Stimulated activated memory B cell treated with anti-CD40 and anti-IgM and Interleukin-4, amounts not matched to agents 10 μg/mL and 1 μg/mL and 100 μg/mL, for 72 hours (primary cell): ENCODE results near the gene ELL.
"Not testable (repeated sequence)": the region's sequence is repeated elsewhere in the genome, so short reads cannot be mapped to it uniquely, and the experiment has no call there.

ENCODE experiments used
- ATAC-seq: fragments of 150-1000 bp; cut with Tn5 transposase; 2 replicates; pipeline ENCODE4 v1.10.0; 2021
- H3K27ac Mint-ChIP-seq: one replicate; pipeline ENCODE4 v1.8.0; 2022; ENCODE audit warnings: mild to moderate bottlenecking, mixed read lengths
- H3K27me3 Mint-ChIP-seq: one replicate; pipeline ENCODE4 v1.8.0; 2022; ENCODE audit warnings: mixed read lengths
- H3K36me3 Mint-ChIP-seq: one replicate; pipeline ENCODE4 v1.8.0; 2022; ENCODE audit warnings: mixed read lengths
- H3K4me1 Mint-ChIP-seq: one replicate; pipeline ENCODE4 v1.8.0; 2022; ENCODE audit warnings: mixed read lengths
- H3K4me3 Mint-ChIP-seq: one replicate; pipeline ENCODE4 v1.8.0; 2022; ENCODE audit warnings: mild to moderate bottlenecking, moderate library complexity, mixed read lengths
- H3K9me3 Mint-ChIP-seq: one replicate; pipeline ENCODE4 v1.8.0; 2022; ENCODE audit warnings: mixed read lengths

Gene ELL

DNA sequence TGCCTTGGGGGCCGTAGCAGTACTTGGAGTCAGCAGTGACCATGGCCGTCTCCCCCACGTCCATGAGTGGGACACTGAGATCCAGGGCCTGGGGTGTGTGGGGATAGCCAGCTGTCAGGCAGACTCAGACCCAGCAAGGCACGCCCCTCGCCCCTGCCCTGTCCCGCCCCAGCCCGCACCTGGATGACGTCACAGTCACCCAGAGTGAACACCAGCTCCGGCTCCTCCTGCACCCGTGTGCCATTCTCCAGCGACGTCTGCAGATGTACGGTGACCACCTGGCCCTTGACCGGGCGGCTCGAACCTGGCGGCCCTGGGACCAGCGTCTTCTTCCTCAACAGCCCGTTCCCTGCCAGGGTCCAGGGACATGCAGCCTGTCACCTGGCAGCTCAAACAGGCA, 17.5 kb upstream of the ELL start:
- Mint-ChIP-seq H3K36me3 (peaks cover 40% of the 10 kb centered on the region), H3K27ac (no peak overlapping the region), H3K27me3 (no peaks in the 10 kb centered on the region), H3K9me3 (peaks cover 3% of the 10 kb centered on the region), H3K4me3 (no peak overlapping the region), H3K4me1 (peaks cover 22% of the 10 kb centered on the region)
- ATAC-seq: no peak

DNA sequence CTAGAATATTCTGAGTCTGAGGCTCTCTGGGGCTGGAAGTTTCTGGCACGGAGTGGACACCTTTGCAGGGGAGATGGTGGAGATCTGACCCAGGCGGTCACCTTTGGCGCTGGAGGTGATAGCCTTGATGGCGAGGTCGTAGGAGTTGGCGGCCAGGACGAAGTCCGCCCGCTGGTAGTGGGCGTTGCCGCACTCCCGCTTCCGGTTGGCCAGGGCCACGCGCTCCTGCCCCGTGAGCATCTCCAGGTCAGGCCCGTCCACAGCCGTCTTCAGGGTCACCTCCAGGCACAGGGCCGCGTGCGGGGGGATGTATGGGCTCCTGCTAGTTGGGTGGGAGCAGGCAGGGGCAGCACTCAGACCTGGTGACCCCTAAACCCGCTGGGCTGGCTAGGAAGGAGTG, 16.2 kb upstream of the ELL start:
- H3K36me3 Mint-ChIP-seq: peaks cover 44% of the 10 kb centered on the region
- no peak overlapping the region for H3K4me3 Mint-ChIP-seq
- no peak overlapping the region for H3K27ac Mint-ChIP-seq
- ATAC-seq: no peak
- H3K9me3 Mint-ChIP-seq: peaks cover 3% of the 10 kb centered on the region
- no peaks in the 10 kb centered on the region for H3K27me3 Mint-ChIP-seq
- peaks cover 14% of the 10 kb centered on the region for H3K4me1 Mint-ChIP-seq

- Mint-ChIP-seq H3K27me3 (no peaks in the 10 kb centered on the region), H3K27ac (no peak overlapping the region), H3K4me3 (no peak overlapping the region), H3K4me1 (peaks cover 10% of the 10 kb centered on the region), H3K36me3 (peaks cover 50% of the 10 kb centered on the region), H3K9me3 (peaks cover 3% of the 10 kb centered on the region)
- no peak for ATAC-seq
Measured at GRCh38 chr19:18537431-18537830, 15.6 kb upstream of the ELL start.

DNA sequence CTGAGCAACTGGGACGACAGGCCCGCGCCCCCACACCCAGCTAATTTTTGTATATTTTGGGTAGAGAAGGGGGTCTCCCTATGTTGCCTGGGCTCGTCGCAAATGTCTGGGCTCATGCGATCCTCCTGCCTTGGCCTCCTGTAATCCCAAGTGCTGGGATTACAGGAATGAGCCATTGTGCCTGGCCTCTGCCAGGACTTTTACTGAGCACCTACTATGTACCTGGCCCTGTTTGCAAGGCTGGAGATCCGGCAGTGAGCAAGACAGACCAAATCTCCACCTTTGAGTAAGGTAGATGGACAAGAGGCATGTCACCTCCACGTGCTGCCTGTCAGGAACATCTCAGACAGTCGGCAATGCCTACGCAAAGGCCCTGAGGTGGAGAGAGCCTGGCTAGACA, 14.6 kb upstream of the ELL start:
- no peak overlapping the region for H3K4me3 Mint-ChIP-seq
- H3K9me3 Mint-ChIP-seq: peaks cover 3% of the 10 kb centered on the region
- peaks cover 55% of the 10 kb centered on the region for H3K36me3 Mint-ChIP-seq
- peaks cover under 1% of the 10 kb centered on the region for H3K4me1 Mint-ChIP-seq
- H3K27me3 Mint-ChIP-seq: no peaks in the 10 kb centered on the region
- no peak for ATAC-seq
- H3K27ac Mint-ChIP-seq: no peak overlapping the region

DNA sequence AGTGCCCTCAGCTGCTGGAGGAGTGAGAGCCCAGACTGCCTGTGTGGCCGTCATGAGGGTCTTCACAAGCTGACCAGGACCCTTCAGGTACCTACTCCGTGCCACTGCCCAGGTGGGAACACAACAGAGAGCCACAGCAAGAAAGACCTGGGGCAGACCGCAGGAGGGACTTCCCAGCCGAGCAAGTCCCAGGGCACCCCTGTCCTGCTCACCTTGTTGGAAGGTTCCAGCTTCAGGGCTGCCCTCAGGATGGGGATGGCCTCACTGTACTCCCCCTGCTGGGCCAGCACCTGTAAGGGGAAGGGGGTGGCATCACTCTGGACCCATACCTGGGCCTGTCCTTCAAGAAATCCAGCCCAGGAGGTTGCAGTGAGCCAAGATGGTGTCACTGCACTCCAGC, 11.2 kb upstream of the ELL start:
- peaks cover 3% of the 10 kb centered on the region for H3K9me3 Mint-ChIP-seq
- no peak overlapping the region for H3K4me3 Mint-ChIP-seq

GRCh38 chr19:18532168-18532890, 10.5 kb upstream of the ELL start:
- Mint-ChIP-seq H3K36me3 (peaks cover 42% of the 10 kb centered on the region), H3K9me3 (peaks cover 3% of the 10 kb centered on the region), H3K4me1 (no peaks in the 10 kb centered on the region), H3K4me3 (no peak overlapping the region), H3K27ac (no peak overlapping the region), H3K27me3 (no peaks in the 10 kb centered on the region)
- ATAC-seq: no peak

More for the DNA sequence above, 11.2 kb upstream of the ELL start:
- no peaks in the 10 kb centered on the region for H3K27me3 Mint-ChIP-seq
- no peak overlapping the region for H3K27ac Mint-ChIP-seq
- H3K36me3 Mint-ChIP-seq: peaks cover 42% of the 10 kb centered on the region
- no peak for ATAC-seq
- no peaks in the 10 kb centered on the region for H3K4me1 Mint-ChIP-seq

GRCh38 chr19:18531485-18531884, 9.6 kb upstream of the ELL start:
- Mint-ChIP-seq H3K4me3 (no peak overlapping the region), H3K9me3 (peaks cover under 1% of the 10 kb centered on the region), H3K27ac (no peak overlapping the region), H3K27me3 (no peaks in the 10 kb centered on the region), H3K36me3 (peaks cover 35% of the 10 kb centered on the region), H3K4me1 (no peaks in the 10 kb centered on the region)
- no peak for ATAC-seq

- Mint-ChIP-seq H3K36me3 (peaks cover 21% of the 10 kb centered on the region), H3K27ac (no peak overlapping the region), H3K4me1 (no peaks in the 10 kb centered on the region), H3K9me3 (no peaks in the 10 kb centered on the region), H3K27me3 (no peaks in the 10 kb centered on the region), H3K4me3 (no peak overlapping the region)
- no peak for ATAC-seq
Measured at GRCh38 chr19:18529782-18530181, 7.9 kb upstream of the ELL start.

DNA sequence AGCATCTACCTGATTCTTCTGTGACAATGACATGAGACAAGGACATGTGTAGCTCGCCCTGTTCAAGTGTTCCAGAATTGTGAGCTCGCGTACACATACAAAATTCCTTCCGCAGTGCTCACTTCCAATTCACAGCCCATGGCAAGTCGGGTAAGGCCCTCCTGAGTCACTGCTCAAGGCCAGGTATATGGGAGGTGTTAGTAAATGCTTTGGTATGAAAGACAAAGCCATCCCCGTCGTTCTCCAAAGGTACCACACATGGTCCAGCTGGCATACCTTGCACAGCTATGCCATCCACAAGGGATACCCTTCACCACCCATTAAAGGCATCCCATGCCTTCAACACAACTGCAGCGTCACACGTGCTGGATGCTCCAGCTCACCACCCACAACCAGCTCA, 4.4 kb upstream of the ELL start:
- Mint-ChIP-seq H3K9me3 (no peaks in the 10 kb centered on the region), H3K27ac (no peak overlapping the region), H3K4me3 (no peak overlapping the region), H3K4me1 (peaks cover 6% of the 10 kb centered on the region), H3K36me3 (peaks cover 2% of the 10 kb centered on the region), H3K27me3 (no peaks in the 10 kb centered on the region)
- ATAC-seq: no peak

- Mint-ChIP-seq H3K27me3 (no peaks in the 10 kb centered on the region), H3K4me1 (peaks cover 27% of the 10 kb centered on the region), H3K27ac (peak overlapping the region; percentile 84), H3K36me3 (no peaks in the 10 kb centered on the region), H3K9me3 (no peaks in the 10 kb centered on the region), H3K4me3 (no peak overlapping the region)
- ATAC-seq: no peak
Measured at GRCh38 chr19:18523841-18524240, 2.0 kb upstream of the ELL start.

DNA sequence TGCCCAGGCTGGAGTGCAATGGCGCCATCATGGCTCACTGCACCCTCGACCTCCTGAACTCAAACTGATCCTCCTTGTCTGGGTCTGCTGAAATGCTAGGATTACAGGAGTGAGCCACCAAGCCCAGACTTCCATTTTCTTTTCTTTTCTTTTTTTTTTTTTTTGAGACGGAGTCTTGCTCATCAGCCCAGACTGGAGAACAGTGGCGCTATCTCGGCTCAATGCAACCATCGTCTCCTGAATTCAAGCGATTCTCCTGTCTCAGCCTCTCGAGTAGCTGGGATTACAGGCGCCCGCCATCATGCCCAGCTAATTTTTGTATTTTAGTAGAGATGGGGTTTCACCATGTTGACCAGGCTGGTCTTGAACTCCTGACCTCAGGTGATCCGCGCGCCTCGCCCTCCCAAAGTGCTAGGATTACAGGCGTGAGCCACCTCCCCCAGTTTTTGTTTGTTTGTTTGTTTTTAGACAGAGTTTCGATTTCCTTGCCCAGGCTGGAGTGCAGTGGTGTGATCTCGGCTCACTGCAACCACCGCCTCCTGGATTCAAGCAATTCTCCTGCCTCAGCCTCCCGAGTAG, 1.1 kb upstream of the ELL start:
- Mint-ChIP-seq H3K27ac (peak overlapping the region; percentile 84), H3K4me1 (peaks cover 32% of the 10 kb centered on the region), H3K4me3 (peak overlapping the region; percentile 93)
- ATAC-seq, H3K9me3 Mint-ChIP-seq, H3K36me3 Mint-ChIP-seq, H3K27me3 Mint-ChIP-seq: not testable (repeated sequence)

GRCh38 chr19:18522124-18522861, 423 bp upstream of the ELL start:
- no peaks in the 10 kb centered on the region for H3K36me3 Mint-ChIP-seq
- H3K27ac Mint-ChIP-seq: peak overlapping the region; percentile 84
- ATAC-seq: peak; percentile 95
- peaks cover 36% of the 10 kb centered on the region for H3K4me1 Mint-ChIP-seq
- H3K27me3 Mint-ChIP-seq: no peaks in the 10 kb centered on the region
- H3K9me3 Mint-ChIP-seq: no peaks in the 10 kb centered on the region
- H3K4me3 Mint-ChIP-seq: peak overlapping the region; percentile 93

DNA sequence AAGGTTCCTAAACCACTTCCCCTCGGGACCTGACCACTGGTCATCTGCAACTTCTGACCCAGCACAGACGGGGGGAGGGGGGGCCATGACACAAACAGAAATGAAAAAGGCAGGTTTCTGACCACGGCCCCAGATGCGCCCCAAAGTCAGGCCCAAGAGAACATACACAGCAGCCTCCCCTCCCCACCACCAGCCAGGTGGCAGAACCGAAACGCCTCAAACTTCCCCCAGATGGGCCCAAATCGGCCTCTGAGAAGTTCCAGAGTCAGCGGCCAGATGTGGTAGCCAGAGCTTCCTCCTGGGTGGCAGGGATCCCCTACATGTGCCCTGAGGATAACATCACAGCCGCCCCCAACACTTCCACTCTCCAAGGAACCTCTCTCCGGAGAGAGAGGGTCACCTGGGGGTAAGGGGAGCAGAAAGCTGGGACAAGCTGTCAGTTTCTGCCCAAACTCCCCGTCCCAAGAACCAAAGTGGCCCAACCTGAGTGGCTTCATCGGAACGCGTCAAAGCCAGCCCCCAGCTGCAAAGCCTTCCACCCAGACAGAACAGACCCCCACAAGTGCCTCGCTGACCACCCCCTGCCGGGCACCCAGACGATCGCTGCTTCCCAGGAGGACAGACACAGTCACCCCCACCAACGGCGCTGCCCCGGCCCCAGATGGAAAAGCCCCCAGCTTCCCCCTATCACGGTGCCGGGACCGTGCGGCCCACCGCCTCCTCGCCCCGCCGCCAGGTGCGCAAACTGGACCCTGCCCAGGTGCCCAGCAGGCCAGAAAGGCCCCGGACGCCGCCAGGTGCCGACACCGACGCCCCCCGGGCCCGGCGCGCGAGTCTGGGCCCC, 800 bp downstream of the ELL start:
- H3K9me3 Mint-ChIP-seq: no peaks in the 10 kb centered on the region
- peaks cover 5% of the 10 kb centered on the region for H3K36me3 Mint-ChIP-seq
- H3K27ac Mint-ChIP-seq: peak overlapping the region; percentile 84
- peak overlapping the region; percentile 93 for H3K4me3 Mint-ChIP-seq
- ATAC-seq: peak; percentile 18
- H3K27me3 Mint-ChIP-seq: no peaks in the 10 kb centered on the region
- H3K4me1 Mint-ChIP-seq: peaks cover 47% of the 10 kb centered on the region

DNA sequence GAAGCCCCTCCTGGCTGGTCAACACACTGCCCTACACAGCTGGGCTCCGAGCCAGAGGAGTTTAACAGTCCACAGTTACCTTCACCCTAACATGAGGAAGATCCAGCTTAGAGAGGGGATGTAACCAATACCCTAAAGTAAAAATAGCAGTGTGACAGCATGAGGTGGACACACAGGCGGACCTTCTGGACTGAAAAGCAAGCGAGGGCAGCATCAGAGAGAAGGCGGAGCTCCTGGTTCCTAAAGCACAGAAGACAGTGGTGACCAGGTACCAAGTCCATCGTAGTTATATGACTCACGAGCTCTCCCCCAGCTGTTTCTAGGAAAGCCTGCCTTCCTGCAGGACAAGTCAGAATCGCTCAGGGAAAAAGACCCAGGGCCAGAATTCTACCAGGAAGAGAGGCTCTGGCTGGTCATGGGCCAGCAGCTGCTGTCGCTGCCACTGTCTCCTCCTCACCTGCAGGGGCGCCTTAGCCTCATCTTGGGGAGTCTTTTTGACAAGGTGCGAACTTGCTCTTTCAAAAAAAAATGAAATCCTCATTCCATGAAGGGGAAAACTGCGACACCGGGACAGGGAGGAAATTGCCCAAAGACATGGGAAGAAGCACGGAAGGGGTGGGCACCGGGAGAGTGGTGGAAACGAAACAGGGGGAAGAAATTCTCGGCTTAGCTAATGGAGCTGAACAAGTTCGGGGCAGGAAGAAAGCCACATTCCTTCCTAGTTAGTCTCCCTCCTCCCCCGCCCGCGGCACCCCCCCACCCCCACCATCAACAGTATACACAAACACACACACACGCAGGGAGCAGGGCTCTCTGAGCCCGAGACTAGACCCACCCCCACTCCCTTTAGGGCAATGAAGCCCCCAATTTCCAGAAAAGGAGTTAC, 1.7 kb downstream of the ELL start:
- no peaks in the 10 kb centered on the region for H3K9me3 Mint-ChIP-seq
- peaks cover 55% of the 10 kb centered on the region for H3K4me1 Mint-ChIP-seq
- no peaks in the 10 kb centered on the region for H3K27me3 Mint-ChIP-seq
- H3K4me3 Mint-ChIP-seq: peak overlapping the region; percentile 93
- peaks cover 5% of the 10 kb centered on the region for H3K36me3 Mint-ChIP-seq
- H3K27ac Mint-ChIP-seq: peak overlapping the region; percentile 84
- no peak for ATAC-seq
